Immature natural killer cell (primary cell): ENCODE results near the gene CARD10. TPM values are rescaled to one million over a fixed set of nuclear protein-coding genes. Genes with fewer than 3 reads are reported as not detected.
"Not testable (repeated sequence)": the region's sequence is repeated elsewhere in the genome, so short reads cannot be mapped to it uniquely, and the experiment has no call there.

Experiments
- DNase-seq, 3 donors: peaks; one replicate each; pipeline ENCODE4 v3.0.0; 2022; ENCODE audit warnings: mixed read lengths in 1 of 3
- H3K27ac Mint-ChIP-seq, 6 donors: one replicate each; pipeline ENCODE4 v1.8.0; 2020; ENCODE audit warnings: mixed read lengths in 6 of 6, mild to moderate bottlenecking in 5 of 6, inconsistent platforms in 4 of 6, moderate library complexity in 3 of 6
- H3K27me3 Mint-ChIP-seq, 3 donors: one replicate each; pipeline ENCODE4 v1.8.0; 2020 to 2021; ENCODE audit warnings: low read depth in 3 of 3, mild to moderate bottlenecking in 3 of 3, mixed read lengths in 3 of 3, moderate library complexity in 3 of 3, inconsistent platforms in 1 of 3
- H3K36me3 Mint-ChIP-seq, 3 donors: one replicate each; pipeline ENCODE4 v1.8.0; 2020; ENCODE audit warnings: mixed read lengths in 3 of 3, inconsistent platforms in 2 of 3, mild to moderate bottlenecking in 2 of 3
- H3K4me1 Mint-ChIP-seq, 2 donors: one replicate each; pipeline ENCODE4 v1.8.0; 2020; ENCODE audit warnings: inconsistent platforms in 2 of 2, mild to moderate bottlenecking in 2 of 2, mixed read lengths in 2 of 2, moderate library complexity in 1 of 2
- H3K4me3 Mint-ChIP-seq, 5 donors: one replicate each; pipeline ENCODE4 v1.8.0; 2020; ENCODE audit warnings: mild to moderate bottlenecking in 5 of 5, mixed read lengths in 5 of 5, inconsistent platforms in 3 of 5, moderate library complexity in 3 of 5
- H3K9me3 Mint-ChIP-seq, 6 donors: one replicate each; pipeline ENCODE4 v1.8.0; 2020; ENCODE audit warnings: mild to moderate bottlenecking in 6 of 6, mixed read lengths in 6 of 6, inconsistent platforms in 4 of 6, moderate library complexity in 3 of 6
- polyA plus RNA-seq, 3 donors: library from polyadenylated mRNA; unstranded; fragments of 300-500 nt; fragmentation: Illumina TruSeq; gene quantifications; one replicate each; pipeline ENCODE4 v1.2.3, GENCODE V29; 2021

Gene CARD10
- polyA plus RNA-seq, 3 donors from 2014 or later: 0.13 to 0.36 TPM; not detected in 1

GRCh38 chr22:37527952-37528351, 8.7 kb upstream of the CARD10 start:
- not testable (repeated sequence) for H3K27ac Mint-ChIP-seq, H3K9me3 Mint-ChIP-seq, DNase-seq, H3K4me3 Mint-ChIP-seq, H3K4me1 Mint-ChIP-seq, H3K36me3 Mint-ChIP-seq
- H3K27me3 Mint-ChIP-seq: peaks cover 0 to 16% (median 6%) of the 10 kb centered on the region in 3 donors

- DNase-seq, H3K27ac Mint-ChIP-seq, H3K36me3 Mint-ChIP-seq, H3K4me1 Mint-ChIP-seq, H3K4me3 Mint-ChIP-seq, H3K9me3 Mint-ChIP-seq: not testable (repeated sequence)
- H3K27me3 Mint-ChIP-seq: peaks cover 0 to 16% (median 8%) of the 10 kb centered on the region in 3 donors
Observed at GRCh38 chr22:37527081-37527752, 8.0 kb upstream of the CARD10 start.

- Mint-ChIP-seq H3K9me3 (peaks cover 0 to 2% (median 0%) of the 10 kb centered on the region in 6 donors), H3K4me1 (peaks cover 0 to under 1% of the 10 kb centered on the region in 2 donors), H3K27ac (no peak overlapping the region), H3K27me3 (peaks cover 0 to 16% (median 7%) of the 10 kb centered on the region in 3 donors), H3K36me3 (peaks cover 0 to 4% (median 0%) of the 10 kb centered on the region in 3 donors), H3K4me3 (no peak overlapping the region)
- DNase-seq: no peak
Observed at GRCh38 chr22:37526376-37526775, 7.2 kb upstream of the CARD10 start.

DNA sequence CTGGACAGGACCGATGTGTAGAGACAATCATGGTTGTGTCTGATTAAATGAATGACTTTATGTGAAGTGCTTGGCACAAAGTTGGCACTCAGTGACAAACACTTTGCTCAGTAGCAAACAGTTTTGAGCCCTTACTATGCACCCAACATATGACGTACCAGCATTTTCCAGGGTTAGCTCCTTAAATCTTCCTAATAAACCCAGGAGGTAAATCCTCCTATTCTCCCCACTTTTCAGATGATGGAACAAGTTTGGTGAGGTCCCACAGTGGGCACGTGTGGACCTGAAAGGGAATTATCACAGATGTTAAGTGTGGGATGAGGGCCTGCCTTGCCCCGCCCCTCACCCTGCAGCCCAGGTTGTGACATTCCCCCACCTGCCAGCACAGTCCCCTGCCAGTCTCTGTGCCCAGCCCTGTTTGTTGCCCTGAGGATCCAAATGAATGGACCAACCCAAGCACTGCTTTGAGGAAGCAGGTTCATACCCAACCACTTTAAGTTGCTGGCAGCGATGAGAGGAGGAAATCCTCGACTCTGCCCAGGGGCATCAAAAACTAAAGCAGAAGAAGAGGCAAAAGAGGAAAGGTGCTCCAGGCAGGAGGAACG, 6.6 kb upstream of the CARD10 start:
- no peak for DNase-seq
- H3K36me3 Mint-ChIP-seq: peaks cover 0 to 4% (median 0%) of the 10 kb centered on the region in 3 donors
- H3K9me3 Mint-ChIP-seq: peaks cover 0 to 2% (median 0%) of the 10 kb centered on the region in 6 donors
- no peak overlapping the region for H3K27ac Mint-ChIP-seq
- no peak overlapping the region for H3K4me3 Mint-ChIP-seq
- peaks cover under 1 to 18% (median 10%) of the 10 kb centered on the region in 3 donors for H3K27me3 Mint-ChIP-seq
- H3K4me1 Mint-ChIP-seq: peaks cover 0 to 1% of the 10 kb centered on the region in 2 donors

GRCh38 chr22:37525073-37525745, 6.0 kb upstream of the CARD10 start:
- DNase-seq: no peak
- no peak overlapping the region for H3K27ac Mint-ChIP-seq
- H3K4me3 Mint-ChIP-seq: no peak overlapping the region
- peaks cover 4 to 18% (median 11%) of the 10 kb centered on the region in 3 donors for H3K27me3 Mint-ChIP-seq
- H3K9me3 Mint-ChIP-seq: peaks cover 0 to 2% (median 0%) of the 10 kb centered on the region in 6 donors
- H3K4me1 Mint-ChIP-seq: peaks cover 0 to 1% of the 10 kb centered on the region in 2 donors
- peaks cover 0 to 4% (median 0%) of the 10 kb centered on the region in 3 donors for H3K36me3 Mint-ChIP-seq

GRCh38 chr22:37522482-37522881, 3.3 kb upstream of the CARD10 start:
- no peak overlapping the region for H3K4me3 Mint-ChIP-seq
- H3K4me1 Mint-ChIP-seq: peaks cover 7 to 10% of the 10 kb centered on the region in 2 donors
- H3K27ac Mint-ChIP-seq: peak overlapping the region in 1 of 6 donors; percentile 42

GRCh38 chr22:37521236-37521739, 2.1 kb upstream of the CARD10 start:
- Mint-ChIP-seq H3K36me3 (peaks cover 0 to 2% (median 0%) of the 10 kb centered on the region in 3 donors), H3K4me3 (peak overlapping the region in 3 of 5 donors; percentile 14 to 57 (median 16)), H3K27me3 (peaks cover 9 to 18% (median 16%) of the 10 kb centered on the region in 3 donors), H3K27ac (no peak overlapping the region), H3K9me3 (no peaks in the 10 kb centered on the region), H3K4me1 (peaks cover 7 to 10% of the 10 kb centered on the region in 2 donors)
- no peak for DNase-seq

More at GRCh38 chr22:37522482-37522881, 3.3 kb upstream of the CARD10 start:
- DNase-seq: no peak
- Mint-ChIP-seq H3K9me3 (peaks cover 0 to 2% (median 0%) of the 10 kb centered on the region in 6 donors), H3K36me3 (no peaks in the 10 kb centered on the region), H3K27me3 (peaks cover 9 to 18% (median 18%) of the 10 kb centered on the region in 3 donors)

- DNase-seq: no peak
- H3K27ac Mint-ChIP-seq: no peak overlapping the region
- H3K9me3 Mint-ChIP-seq: no peaks in the 10 kb centered on the region
- peak overlapping the region; percentile 9 to 76 (median 55) for H3K4me3 Mint-ChIP-seq
- H3K27me3 Mint-ChIP-seq: peaks cover 9 to 18% (median 14%) of the 10 kb centered on the region in 3 donors
- peaks cover 7 to 10% of the 10 kb centered on the region in 2 donors for H3K4me1 Mint-ChIP-seq
- peaks cover 0 to 3% (median 0%) of the 10 kb centered on the region in 3 donors for H3K36me3 Mint-ChIP-seq
Observed at GRCh38 chr22:37520776-37521191, 1.6 kb upstream of the CARD10 start.

GRCh38 chr22:37518509-37519267, 527 bp downstream of the CARD10 start:
- H3K36me3 Mint-ChIP-seq: peaks cover 0 to 3% (median 0%) of the 10 kb centered on the region in 3 donors
- H3K27me3 Mint-ChIP-seq: peaks cover 9 to 16% (median 11%) of the 10 kb centered on the region in 3 donors
- H3K4me1 Mint-ChIP-seq: peaks cover 7 to 10% of the 10 kb centered on the region in 2 donors
- H3K4me3 Mint-ChIP-seq: peak overlapping the region; percentile 70 to 85 (median 83)
- peak overlapping the region in 1 of 6 donors; percentile 62 for H3K27ac Mint-ChIP-seq
- no peaks in the 10 kb centered on the region for H3K9me3 Mint-ChIP-seq
- DNase-seq: no peak

- Mint-ChIP-seq H3K4me3 (peak overlapping the region; percentile 70 to 85 (median 83)), H3K27ac (no peak overlapping the region), H3K36me3 (peaks cover 0 to 3% (median 0%) of the 10 kb centered on the region in 3 donors), H3K27me3 (peaks cover 9 to 16% (median 9%) of the 10 kb centered on the region in 3 donors), H3K4me1 (peaks cover 7 to 10% of the 10 kb centered on the region in 2 donors), H3K9me3 (no peaks in the 10 kb centered on the region)
- no peak for DNase-seq
Observed at GRCh38 chr22:37517826-37518450, 1.3 kb downstream of the CARD10 start.

- H3K27me3 Mint-ChIP-seq: peaks cover 9 to 14% (median 9%) of the 10 kb centered on the region in 3 donors
- H3K9me3 Mint-ChIP-seq: no peaks in the 10 kb centered on the region
- peaks cover 7 to 10% of the 10 kb centered on the region in 2 donors for H3K4me1 Mint-ChIP-seq
- H3K36me3 Mint-ChIP-seq: peaks cover 0 to 3% (median 0%) of the 10 kb centered on the region in 3 donors
- H3K27ac Mint-ChIP-seq: peak overlapping the region in 1 of 6 donors; percentile 13
- no peak overlapping the region for H3K4me3 Mint-ChIP-seq
- DNase-seq: no peak
Observed at GRCh38 chr22:37516456-37516855, 2.8 kb downstream of the CARD10 start.

DNA sequence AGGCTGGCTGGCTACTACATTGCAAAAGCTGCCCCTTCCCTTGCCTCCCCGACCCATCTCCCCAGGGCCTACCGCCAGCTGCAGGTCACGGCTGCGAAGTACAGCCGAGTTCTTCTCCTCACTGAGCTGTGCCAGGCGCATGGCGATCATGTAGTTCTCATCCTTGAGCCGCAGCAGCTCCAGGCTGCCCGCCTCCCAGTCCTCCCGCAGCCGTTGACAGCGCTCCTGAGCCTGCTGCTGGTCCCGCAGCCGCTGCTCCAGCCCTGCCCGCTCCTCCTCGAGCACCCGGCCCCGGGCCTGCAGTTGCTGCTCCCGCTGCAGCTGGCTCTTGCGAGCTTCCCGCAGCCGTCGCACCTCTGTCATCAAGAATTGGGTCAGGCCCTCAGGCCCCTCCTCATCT, 3.3 kb downstream of the CARD10 start:
- Mint-ChIP-seq H3K9me3 (no peaks in the 10 kb centered on the region), H3K36me3 (peaks cover 0 to 3% (median 0%) of the 10 kb centered on the region in 3 donors), H3K27me3 (peaks cover 6 to 9% (median 8%) of the 10 kb centered on the region in 3 donors), H3K27ac (no peak overlapping the region), H3K4me3 (no peak overlapping the region), H3K4me1 (peaks cover 7 to 9% of the 10 kb centered on the region in 2 donors)
- DNase-seq: no peak
